GM23338 (cell line): ENCODE results near the gene DVL2. TPM values are rescaled to one million over a fixed set of nuclear protein-coding genes. Genes with fewer than 3 reads are reported as not detected.

ENCODE experiments used
- CREB1 ChIP-seq: fragments of 250-450 bp; sonication (Bioruptor Pico); IDR thresholded peaks from 2 replicates; pipeline ENCODE4 v1.5.0; 2020; ENCODE audit warnings: low read depth, mild to moderate bottlenecking, moderate library complexity
- EZH2 ChIP-seq: fragments of 200-600 bp; sonication (generic); IDR thresholded peaks from one replicate; pipeline ENCODE4 v1.8.0; 2017; ENCODE audit warnings: antibody characterized with exemption, mild to moderate bottlenecking, low read depth; ENCODE audit not compliant: unreplicated experiment
- REST ChIP-seq: IDR thresholded peaks from one replicate; pipeline ENCODE4 v1.6.1; 2018; ENCODE audit warnings: antibody characterized with exemption; ENCODE audit not compliant: unreplicated experiment
- ZNF114 ChIP-seq: fragments of 250-450 bp; sonication (Bioruptor Pico); IDR thresholded peaks from 2 replicates; pipeline ENCODE4 v1.5.0; 2020; ENCODE audit warnings: mild to moderate bottlenecking, moderate library complexity
- ZNF462 ChIP-seq: fragments of 250-450 bp; sonication (Bioruptor Pico); IDR thresholded peaks from 2 replicates; pipeline ENCODE4 v1.5.0; 2020; ENCODE audit warnings: mild to moderate bottlenecking, moderate library complexity
- polyA plus RNA-seq: library from polyadenylated mRNA; unstranded; fragments of >200 nt; fragmentation: Nextera tagmentation; extraction: Ambion mirVana; gene quantifications from 2 replicates; pipeline ENCODE4 v1.2.1, GENCODE V29; 2016
- total RNA-seq: library from RNA; depleted of rRNA; stranded (reverse); fragments of >200 nt; shearing (Covaris generic); gene quantifications from 2 replicates; pipeline ENCODE4 v1.2.3, GENCODE V29; 2014

Gene DVL2
- total and polyA plus RNA-seq, 2 experiments from 2014 or later = 19.7 to 80.6 TPM

- TF ChIP-seq ZNF462 (CRISPR knock-in tag) = no peak
- no peak for TF ChIP-seq REST
- TF ChIP-seq EZH2 = no peak
- no peak for TF ChIP-seq ZNF114 (CRISPR knock-in tag)
- no peak for TF ChIP-seq CREB1 (CRISPR knock-in tag)
Observed at GRCh38 chr17:7208754-7209460, 25.4 kb downstream of the DVL2 start (continued).
